Activated T-helper 1 cell treated with anti-CD3 and anti-CD28 coated beads, Interleukin-12 subunit alpha, Interleukin-12 subunit beta, Interleukin-2, Interleukin-4 antibody, amounts not matched to agents 30 ng/mL and 10 ng/mL and 1 ng/mL, durations not matched to agents 14 hours and 24 hours and 36 hours (primary cell): ENCODE data around the gene CAPN5. TPM values are rescaled to one million over a fixed set of nuclear protein-coding genes. Genes with fewer than 3 reads are reported as not detected.
"Not testable (repeated sequence)": the region's sequence is repeated elsewhere in the genome, so short reads cannot be mapped to it uniquely, and the experiment has no call there.

Experiments used
- DNase-seq: peaks from one replicate; pipeline ENCODE4 v3.0.0; 2021; ENCODE audit warnings: low spot score
- H3K27ac Mint-ChIP-seq: one replicate; pipeline ENCODE4 v1.8.0; 2021; ENCODE audit warnings: mild to moderate bottlenecking, mixed read lengths
- H3K27me3 Mint-ChIP-seq: one replicate; pipeline ENCODE4 v1.8.0; 2022; ENCODE audit warnings: mild to moderate bottlenecking, moderate library complexity, mixed read lengths; ENCODE audit not compliant: insufficient read depth
- H3K36me3 Mint-ChIP-seq: one replicate; pipeline ENCODE4 v1.8.0; 2021; ENCODE audit warnings: low read depth, mixed read lengths
- H3K4me1 Mint-ChIP-seq: one replicate; pipeline ENCODE4 v1.8.0; 2021; ENCODE audit warnings: low read depth, mixed read lengths
- H3K4me3 Mint-ChIP-seq: one replicate; pipeline ENCODE4 v1.8.0; 2021; ENCODE audit warnings: mild to moderate bottlenecking, moderate library complexity, mixed read lengths
- H3K9me3 Mint-ChIP-seq: one replicate; pipeline ENCODE4 v1.8.0; 2021; ENCODE audit warnings: mixed read lengths
- intact Hi-C: fragments of 100-400 bp; cut with micrococcal nuclease; formaldehyde crosslinking; loops from one replicate; pipeline ENCODE4 v1.15.1; 2024
- total RNA-seq: library from RNA; stranded (reverse); gene quantifications from 2 replicates; pipeline ENCODE4 v1.2.3, GENCODE V29; 2022

CAPN5 gene
- total RNA-seq: 0.10 and 0.32 TPM in 2 replicates

DNA sequence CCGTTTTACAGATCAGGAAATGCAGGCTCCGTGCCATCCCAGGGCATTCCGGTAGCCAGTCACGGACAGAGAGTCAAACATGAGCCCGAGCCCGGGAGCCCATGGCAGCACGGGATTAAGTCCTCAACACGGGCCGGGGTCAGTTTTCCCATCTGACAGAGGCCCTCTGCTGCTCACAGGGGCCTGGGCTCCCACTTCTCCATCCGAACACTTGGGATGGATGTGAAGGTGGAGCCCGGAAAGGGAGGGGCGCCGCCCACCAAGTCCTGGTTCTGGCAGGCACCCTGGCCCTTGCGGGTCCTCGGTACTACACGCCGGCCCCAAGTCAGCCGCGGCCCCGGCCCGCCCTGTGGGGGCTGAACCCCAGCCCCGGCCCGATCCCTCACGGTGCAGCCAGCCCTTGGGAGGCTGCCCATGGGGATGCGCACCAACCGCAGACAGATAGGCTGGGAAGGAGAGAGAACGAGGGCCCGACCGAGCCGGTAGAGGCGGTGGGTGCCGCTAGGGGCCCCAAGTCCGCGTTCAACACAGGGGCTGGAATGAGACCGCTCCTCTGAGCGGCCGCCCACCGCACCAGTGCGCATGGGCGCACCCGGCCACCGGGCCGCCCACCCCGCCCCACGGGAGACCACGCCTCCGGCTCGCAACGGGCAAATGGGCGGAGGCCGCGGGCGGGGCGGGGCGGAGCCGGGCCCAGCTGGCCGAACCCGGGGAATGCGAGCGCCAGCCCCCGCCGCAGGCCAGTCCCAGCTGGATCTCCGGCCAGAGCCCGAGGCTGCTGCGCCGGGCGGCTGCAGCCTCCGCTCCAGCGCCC is at the start of gene CAPN5:
Gene CAPN5 (plus strand): TSS at position 743 of the 814 bp plus-strand sequence. CDS start 17,916 bp downstream, outside the sequence.
- peak; percentile 80 for DNase-seq
- no peaks in the 10 kb centered on the region for H3K9me3 Mint-ChIP-seq

DNA sequence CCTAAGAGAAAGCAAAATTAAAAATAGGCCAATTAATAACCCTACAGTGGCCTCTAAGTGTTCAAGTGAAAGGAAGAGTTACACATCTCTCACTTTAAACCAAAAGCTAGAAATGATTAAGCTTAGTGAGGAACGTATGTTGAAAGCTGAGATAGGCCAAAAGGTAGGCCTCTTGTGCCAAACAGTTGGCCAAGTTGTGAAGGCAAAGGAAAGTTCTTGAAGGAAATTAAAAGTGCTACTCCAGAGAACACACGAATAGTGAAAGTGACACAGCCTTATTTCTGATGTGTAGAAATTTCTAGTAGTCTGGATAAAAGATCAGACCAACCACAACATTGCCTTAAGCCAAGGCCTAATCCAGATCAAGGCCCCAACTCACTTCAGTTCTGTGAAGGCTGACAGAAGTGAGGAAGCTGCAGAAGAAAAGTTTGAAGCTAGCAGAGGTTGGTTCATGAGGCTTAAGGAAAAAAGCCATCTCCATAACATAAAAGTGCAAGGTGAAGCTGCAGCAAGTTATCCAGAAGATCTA is 48.3 kb upstream of the CAPN5 start:
- H3K4me1 Mint-ChIP-seq, H3K4me3 Mint-ChIP-seq, H3K9me3 Mint-ChIP-seq, H3K27ac Mint-ChIP-seq, intact Hi-C loops, H3K27me3 Mint-ChIP-seq, DNase-seq: not testable (repeated sequence)
- peaks cover 12% of the 10 kb centered on the region for H3K36me3 Mint-ChIP-seq

More for the DNA sequence above, at the start of gene CAPN5:
- H3K36me3 Mint-ChIP-seq: no peaks in the 10 kb centered on the region
- peaks cover 27% of the 10 kb centered on the region for H3K27me3 Mint-ChIP-seq
- H3K27ac Mint-ChIP-seq: no peak within 1 kb of the TSS
- no peaks in the 10 kb centered on the region for H3K4me1 Mint-ChIP-seq
- intact Hi-C loops: loop anchor here (1.0 to 10.0 kb wide), 5 partner anchors 16 to 622 kb away; partner anchors contain the start of gene EMSY
- H3K4me3 Mint-ChIP-seq: peak within 1 kb of the TSS; percentile 86

DNA sequence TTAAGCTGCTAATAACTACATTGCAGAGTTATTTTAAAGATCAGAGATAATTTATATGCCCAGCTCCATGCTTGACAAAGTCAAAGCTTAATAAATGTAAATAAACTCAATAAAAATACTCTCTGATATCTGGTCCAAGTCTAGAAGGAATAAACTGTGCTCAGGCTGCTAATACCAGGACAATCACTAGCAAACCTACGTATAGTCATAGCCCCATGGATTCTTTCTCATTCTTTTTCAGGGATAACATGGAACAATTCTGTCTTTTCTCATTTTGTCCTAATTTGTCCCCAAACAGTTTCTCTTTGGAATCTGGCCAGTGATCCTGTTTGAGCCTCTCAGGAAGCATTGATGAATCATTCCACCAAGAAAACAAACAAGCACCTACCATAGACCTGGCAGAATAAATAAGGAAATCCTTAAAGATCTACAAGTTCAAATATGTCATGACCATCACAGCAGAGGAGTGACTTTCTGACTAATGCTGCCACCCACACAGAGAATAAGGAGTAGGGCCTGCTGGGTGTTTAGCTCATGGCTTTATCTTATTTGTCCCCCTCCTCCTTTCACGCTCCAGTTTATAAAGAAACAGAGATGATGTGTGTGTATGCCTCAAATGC is 46.7 kb upstream of the CAPN5 start:
- DNase-seq: no peak
- Mint-ChIP-seq H3K36me3 (peaks cover 11% of the 10 kb centered on the region), H3K9me3 (no peaks in the 10 kb centered on the region), H3K4me1 (peaks cover 9% of the 10 kb centered on the region), H3K4me3 (no peak overlapping the region), H3K27ac (no peak overlapping the region), H3K27me3 (no peaks in the 10 kb centered on the region)
- intact Hi-C loops: no loop called here

DNA sequence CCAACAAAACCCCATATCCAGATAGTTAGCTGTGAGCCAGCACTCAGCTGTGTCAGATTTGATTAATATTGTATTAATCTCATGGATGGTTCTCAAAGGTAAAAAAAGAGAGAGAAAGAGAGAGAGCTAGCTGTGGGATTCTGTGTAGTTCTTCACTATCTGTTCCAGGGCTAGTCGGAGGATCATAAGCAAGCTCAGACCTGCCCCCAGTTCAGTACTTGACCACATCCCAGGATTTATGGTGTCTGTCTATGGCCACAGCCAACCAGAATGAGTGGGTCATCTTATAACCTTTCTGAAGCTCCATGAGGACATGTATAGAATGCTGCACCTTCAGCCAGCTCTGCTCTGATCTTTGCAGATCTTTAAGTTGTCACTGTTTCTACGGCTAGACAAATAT is 46.0 kb upstream of the CAPN5 start:
- DNase-seq: no peak
- H3K27me3 Mint-ChIP-seq: no peaks in the 10 kb centered on the region
- intact Hi-C loops: no loop called here
- peaks cover 11% of the 10 kb centered on the region for H3K36me3 Mint-ChIP-seq
- no peak overlapping the region for H3K4me3 Mint-ChIP-seq
- peaks cover 9% of the 10 kb centered on the region for H3K4me1 Mint-ChIP-seq
- H3K9me3 Mint-ChIP-seq: no peaks in the 10 kb centered on the region
- H3K27ac Mint-ChIP-seq: no peak overlapping the region

DNA sequence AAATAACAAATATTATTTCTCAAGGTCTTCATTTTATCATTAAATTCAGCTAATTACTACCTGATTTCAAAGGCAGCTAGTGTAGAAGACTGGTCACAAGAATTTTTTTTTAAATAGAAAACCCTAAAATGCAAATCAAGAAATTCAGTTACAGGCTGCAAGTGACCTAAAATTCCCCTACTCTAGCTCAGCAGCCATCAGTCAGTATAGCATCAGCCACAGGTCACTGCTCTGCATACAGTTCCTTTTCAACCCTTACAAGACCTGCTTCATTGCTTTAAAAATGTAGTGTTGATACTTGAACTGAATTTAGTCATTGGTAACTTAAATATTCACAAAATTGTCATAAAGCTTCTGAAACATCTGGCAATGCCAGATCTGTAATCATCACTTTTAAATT is 42.0 kb upstream of the CAPN5 start:
- no peak overlapping the region for H3K4me3 Mint-ChIP-seq
- H3K36me3 Mint-ChIP-seq: peaks cover 1% of the 10 kb centered on the region
- H3K27ac Mint-ChIP-seq: no peak overlapping the region
- DNase-seq: no peak
- H3K9me3 Mint-ChIP-seq: no peaks in the 10 kb centered on the region
- no peaks in the 10 kb centered on the region for H3K4me1 Mint-ChIP-seq
- intact Hi-C loops: no loop called here
- H3K27me3 Mint-ChIP-seq: peaks cover 8% of the 10 kb centered on the region

DNA sequence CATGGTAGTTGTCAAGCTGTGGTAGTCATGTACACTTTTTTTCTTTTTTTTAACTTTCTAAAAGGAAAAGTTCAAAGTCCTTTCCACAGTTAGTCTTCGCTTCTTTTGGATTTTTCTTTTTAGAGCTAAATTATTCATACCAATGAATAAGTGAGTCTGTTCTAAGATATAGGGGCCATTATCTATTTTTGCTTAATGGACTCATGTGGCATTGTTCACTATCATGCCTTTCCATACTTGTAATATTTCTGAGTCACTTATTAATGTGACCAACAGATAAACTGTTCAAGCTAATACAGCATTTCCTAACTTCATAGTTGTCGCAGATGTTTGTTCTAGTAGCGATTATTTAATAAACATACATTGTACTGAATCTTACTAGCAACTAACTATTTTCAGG is 40.5 kb upstream of the CAPN5 start:
- Mint-ChIP-seq H3K4me3 (no peak overlapping the region), H3K27ac (no peak overlapping the region), H3K36me3 (no peaks in the 10 kb centered on the region), H3K9me3 (no peaks in the 10 kb centered on the region), H3K4me1 (no peaks in the 10 kb centered on the region), H3K27me3 (peaks cover 14% of the 10 kb centered on the region)
- no peak for DNase-seq
- intact Hi-C loops: no loop called here

DNA sequence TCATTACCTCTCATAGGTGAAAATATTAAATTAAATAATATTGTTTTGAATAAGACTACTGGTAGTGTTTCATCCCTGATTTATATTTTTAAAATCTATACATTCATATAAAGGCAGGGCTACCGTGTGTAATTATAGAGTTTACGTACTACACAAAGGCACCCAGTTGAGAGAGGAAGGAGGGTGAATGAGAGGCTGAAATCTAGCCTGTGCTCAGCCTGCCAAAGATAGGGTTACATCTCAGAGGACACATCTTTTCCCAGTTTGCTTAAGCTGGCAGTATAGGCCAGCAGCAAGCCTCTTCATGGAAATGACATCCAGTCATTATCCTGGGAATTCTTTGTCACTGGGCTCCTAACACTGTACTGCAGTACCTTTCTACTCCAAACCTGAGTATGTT is 40.0 kb upstream of the CAPN5 start:
- DNase-seq: no peak
- Mint-ChIP-seq H3K9me3 (no peaks in the 10 kb centered on the region), H3K27me3 (peaks cover 15% of the 10 kb centered on the region), H3K4me3 (no peak overlapping the region), H3K27ac (no peak overlapping the region), H3K36me3 (no peaks in the 10 kb centered on the region), H3K4me1 (no peaks in the 10 kb centered on the region)
- intact Hi-C loops: no loop called here

DNA sequence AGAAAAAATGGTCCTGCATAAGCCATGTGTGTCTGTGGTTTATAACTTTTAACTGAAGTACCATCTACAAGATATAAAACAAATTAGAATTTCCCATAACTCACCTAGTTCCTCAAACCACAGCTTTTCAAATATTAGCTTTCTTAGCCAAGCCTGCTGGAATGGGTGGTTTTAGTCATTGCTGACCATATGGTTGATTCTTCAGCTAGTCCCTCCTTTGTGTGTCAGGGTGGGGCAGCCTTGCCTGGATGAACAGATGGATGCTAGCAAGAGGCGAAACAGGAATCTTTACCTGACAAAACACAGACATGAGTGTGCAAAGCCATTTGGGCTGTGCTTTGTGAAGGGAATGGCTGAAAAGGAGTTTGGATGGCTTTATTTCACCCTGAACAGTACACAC is 39.5 kb upstream of the CAPN5 start:
- Mint-ChIP-seq H3K36me3 (no peaks in the 10 kb centered on the region), H3K4me3 (no peak overlapping the region), H3K4me1 (no peaks in the 10 kb centered on the region), H3K27ac (no peak overlapping the region), H3K27me3 (peaks cover 15% of the 10 kb centered on the region), H3K9me3 (no peaks in the 10 kb centered on the region)
- intact Hi-C loops: no loop called here
- DNase-seq: no peak

DNA sequence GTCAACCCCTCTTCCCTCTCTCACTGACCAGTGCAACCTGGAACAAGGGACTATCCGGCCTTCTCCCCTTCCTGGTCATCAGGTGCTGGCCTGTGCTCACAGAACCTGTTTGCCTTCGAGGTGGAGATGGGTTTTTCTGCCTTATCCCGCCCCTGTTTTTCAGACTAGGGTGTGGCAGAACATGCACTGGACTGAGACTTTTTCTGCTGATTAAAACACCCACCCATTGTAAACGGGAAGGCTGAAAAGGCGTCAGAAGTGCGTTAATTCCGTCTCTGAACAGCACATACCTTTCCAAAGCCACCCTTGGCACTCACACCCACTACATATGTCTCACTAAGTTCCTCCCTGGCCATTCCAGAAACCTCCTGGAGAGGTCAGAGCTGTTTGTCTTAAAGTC is 36.9 kb upstream of the CAPN5 start:
- Mint-ChIP-seq H3K4me3 (no peak overlapping the region), H3K9me3 (no peaks in the 10 kb centered on the region), H3K27me3 (peaks cover 15% of the 10 kb centered on the region), H3K4me1 (no peaks in the 10 kb centered on the region), H3K27ac (no peak overlapping the region), H3K36me3 (no peaks in the 10 kb centered on the region)
- intact Hi-C loops: no loop called here
- no peak for DNase-seq

DNA sequence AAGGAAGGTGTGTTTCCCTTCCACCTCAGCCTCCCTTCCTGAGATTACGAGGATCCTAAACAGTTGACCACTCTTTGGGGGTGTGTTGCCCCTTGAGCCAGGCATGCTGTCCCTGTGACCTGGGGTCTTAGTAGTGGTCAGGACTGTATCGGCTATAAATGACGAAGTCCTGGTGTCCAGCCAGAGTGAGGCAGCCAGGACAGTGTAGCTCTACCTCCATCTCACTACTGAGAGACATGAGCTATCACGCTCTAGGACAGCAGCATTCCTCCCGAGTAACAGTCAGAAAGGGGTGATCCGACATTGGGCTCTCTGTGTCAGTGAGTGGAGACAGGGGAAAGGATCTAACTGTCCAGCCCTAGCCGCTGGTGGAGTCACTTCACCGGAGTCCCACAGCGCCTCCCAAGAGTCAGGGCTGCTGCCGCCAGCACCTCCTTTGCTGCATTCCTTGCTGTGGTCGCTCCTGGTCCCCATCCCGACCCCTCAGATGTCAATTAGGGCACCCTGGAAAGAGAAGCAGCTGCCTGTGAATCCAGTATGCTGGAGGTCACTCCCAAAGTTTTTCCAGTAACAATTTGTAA is 35.8 kb upstream of the CAPN5 start:
- no peaks in the 10 kb centered on the region for H3K36me3 Mint-ChIP-seq
- DNase-seq: no peak
- intact Hi-C loops: no loop called here
- no peaks in the 10 kb centered on the region for H3K4me1 Mint-ChIP-seq
- no peaks in the 10 kb centered on the region for H3K9me3 Mint-ChIP-seq
- H3K27ac Mint-ChIP-seq: no peak overlapping the region
- H3K27me3 Mint-ChIP-seq: peaks cover 15% of the 10 kb centered on the region
- H3K4me3 Mint-ChIP-seq: no peak overlapping the region

DNA sequence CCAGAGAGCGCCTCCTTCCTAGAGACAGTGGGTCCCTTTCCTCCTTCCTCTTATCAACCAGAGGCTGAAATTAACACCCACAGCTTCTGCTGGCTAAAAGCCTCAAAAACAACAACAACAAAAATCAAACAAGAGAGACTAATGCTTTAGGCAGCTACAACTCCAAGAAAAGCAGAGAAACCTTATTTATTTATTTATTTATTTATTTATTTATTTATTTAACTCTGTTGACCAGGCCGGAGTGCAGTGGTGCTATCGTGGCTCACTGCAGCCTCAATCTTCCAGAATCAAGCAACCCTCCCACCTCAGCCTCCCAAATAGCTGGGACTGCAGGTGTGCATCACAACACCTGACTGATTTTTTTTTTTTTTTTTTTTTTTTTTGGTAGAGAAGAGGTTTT is 35.2 kb upstream of the CAPN5 start:
- no peak overlapping the region for H3K4me3 Mint-ChIP-seq
- no peaks in the 10 kb centered on the region for H3K4me1 Mint-ChIP-seq
- no peaks in the 10 kb centered on the region for H3K9me3 Mint-ChIP-seq
- peaks cover 19% of the 10 kb centered on the region for H3K27me3 Mint-ChIP-seq
- DNase-seq: no peak
- no peaks in the 10 kb centered on the region for H3K36me3 Mint-ChIP-seq
- H3K27ac Mint-ChIP-seq: no peak overlapping the region
- intact Hi-C loops: no loop called here

DNA sequence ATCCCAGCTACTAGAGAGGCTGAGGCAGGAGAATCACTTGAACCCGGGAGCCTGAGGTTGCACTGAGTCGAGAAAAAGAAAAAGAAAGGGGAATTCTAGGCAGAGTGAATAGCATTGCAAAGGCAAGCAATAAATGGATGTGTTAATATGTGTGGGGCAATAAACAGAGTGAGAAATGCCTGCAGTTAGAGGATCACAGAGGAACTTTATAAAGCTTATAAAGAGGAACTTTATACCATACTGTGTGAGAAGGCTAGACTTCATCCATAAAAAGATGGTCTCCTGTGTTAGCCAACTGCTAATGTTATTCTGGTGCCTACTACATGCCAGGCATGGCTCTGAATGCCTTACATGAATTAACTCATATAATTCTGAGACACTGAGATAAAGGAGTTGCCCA is 31.7 kb upstream of the CAPN5 start:
- DNase-seq: no peak
- H3K27ac Mint-ChIP-seq: no peak overlapping the region
- no peaks in the 10 kb centered on the region for H3K36me3 Mint-ChIP-seq
- H3K27me3 Mint-ChIP-seq: peaks cover 30% of the 10 kb centered on the region
- H3K4me1 Mint-ChIP-seq: no peaks in the 10 kb centered on the region
- H3K4me3 Mint-ChIP-seq: no peak overlapping the region
- intact Hi-C loops: no loop called here
- no peaks in the 10 kb centered on the region for H3K9me3 Mint-ChIP-seq

DNA sequence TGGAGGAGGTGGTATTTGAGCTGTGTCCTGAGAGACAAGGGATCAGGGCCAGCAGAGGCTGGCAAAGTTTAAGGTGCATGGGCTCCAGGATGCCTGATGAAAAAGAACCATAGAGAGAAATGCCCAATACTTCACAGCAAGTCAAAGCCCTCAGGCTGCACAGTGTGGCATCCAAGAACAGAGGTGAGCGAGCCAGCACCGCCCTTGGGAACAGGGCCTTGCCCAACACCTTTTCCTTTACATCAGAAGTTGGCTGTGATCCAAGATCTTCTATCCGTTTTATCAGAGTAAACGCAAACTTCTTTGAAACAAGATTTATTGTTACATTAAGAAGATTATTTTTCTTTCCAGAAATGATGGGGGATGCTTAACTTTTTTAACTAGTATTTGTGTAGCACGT is 31.2 kb upstream of the CAPN5 start:
- Mint-ChIP-seq H3K9me3 (no peaks in the 10 kb centered on the region), H3K36me3 (no peaks in the 10 kb centered on the region), H3K27ac (no peak overlapping the region), H3K4me1 (no peaks in the 10 kb centered on the region), H3K27me3 (peaks cover 27% of the 10 kb centered on the region), H3K4me3 (no peak overlapping the region)
- intact Hi-C loops: no loop called here
- DNase-seq: no peak
